HTERT RPE-1 (cell line): Measurements from ENCODE around the gene RNF227.

ENCODE experiments used
- in situ Hi-C: fragments of 300-500 bp; cut with MboI; formaldehyde crosslinking; loops from 4 replicates; pipeline ENCODE4 v1.14.3; 2020; ENCODE audit warnings: low sequenced_read_pairs

RNF227 gene

DNA sequence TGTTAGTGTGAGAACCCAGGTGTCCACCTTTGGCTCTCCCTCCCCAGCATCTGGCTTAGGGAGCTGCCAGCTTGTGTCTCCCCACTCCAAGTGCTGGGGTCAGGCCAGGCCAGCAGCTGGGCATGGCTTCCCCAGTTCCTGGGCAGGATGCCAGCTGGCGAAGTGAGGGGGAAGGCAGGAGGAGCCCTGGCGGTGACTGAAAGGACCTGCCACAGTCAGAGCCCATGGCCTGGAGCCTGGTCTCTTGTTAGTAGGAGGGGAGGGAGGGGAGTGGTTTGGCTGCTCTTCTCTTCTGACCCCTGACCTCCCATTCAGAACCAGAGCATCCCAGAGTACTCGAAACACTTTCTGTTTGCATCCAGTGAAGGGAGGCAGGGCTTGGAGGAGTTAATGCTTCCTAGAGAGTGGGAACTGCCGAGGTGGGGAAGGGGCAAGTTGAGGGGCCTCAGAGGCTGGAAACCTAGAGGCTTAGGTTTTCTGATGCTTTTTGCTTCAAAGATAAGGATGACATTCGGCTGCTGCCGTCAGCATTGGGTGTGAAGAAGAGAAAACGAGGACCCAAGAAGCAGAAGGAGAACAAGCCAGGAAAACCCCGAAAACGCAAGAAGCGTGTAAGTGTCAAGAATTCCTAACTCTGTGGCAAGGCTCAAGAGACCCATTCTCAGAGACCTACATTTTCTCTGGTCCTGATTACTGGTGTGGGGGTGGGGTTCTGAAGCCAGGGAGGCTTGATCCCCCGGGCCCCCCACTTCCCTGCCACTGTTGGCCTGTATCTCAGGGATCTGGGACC is 26.7 kb downstream of the RNF227 start:
- in situ Hi-C loops: no loop called here

DNA sequence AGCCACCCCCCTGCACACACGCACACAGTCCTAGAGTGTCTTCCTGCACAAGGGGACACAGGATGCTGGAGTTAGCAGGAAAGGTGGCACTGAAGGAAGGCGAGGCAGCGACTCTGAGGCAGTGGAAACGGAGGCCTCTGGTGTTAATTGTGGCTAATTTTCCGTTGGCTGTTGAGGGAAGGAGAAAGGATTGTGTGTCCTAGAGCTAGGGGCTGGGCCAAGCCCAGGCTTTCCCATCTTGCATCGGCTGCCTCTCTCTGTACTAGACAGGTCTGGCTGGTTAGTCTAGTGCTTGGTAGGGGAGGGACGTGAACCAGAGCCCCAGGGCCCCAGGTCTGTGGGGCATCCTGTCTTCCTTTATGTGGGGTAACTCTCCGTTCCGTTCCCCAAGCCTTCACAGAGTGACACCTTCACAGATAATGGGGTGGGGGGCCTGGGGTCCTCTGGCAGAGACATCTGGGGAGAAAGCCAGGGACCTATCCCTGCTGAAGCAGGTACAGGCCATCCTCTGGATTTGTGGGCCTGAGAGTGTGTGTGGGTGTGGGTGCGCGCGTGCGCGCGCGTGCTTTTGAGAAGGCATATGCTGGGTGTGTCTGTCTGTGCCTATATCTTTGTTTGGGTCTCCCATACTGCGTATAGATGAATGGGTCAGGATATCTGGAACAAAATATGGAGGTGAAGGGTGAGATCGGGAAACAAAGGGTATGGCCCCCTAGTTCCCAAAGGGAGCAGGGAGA is 27.7 kb downstream of the RNF227 start, which contains the start of gene CHD3:
CHD3 (plus strand) TSS at position 606 of the 737 bp plus-strand sequence. CDS start 212 bp downstream, outside the sequence.
- in situ Hi-C loops: no loop called here

DNA sequence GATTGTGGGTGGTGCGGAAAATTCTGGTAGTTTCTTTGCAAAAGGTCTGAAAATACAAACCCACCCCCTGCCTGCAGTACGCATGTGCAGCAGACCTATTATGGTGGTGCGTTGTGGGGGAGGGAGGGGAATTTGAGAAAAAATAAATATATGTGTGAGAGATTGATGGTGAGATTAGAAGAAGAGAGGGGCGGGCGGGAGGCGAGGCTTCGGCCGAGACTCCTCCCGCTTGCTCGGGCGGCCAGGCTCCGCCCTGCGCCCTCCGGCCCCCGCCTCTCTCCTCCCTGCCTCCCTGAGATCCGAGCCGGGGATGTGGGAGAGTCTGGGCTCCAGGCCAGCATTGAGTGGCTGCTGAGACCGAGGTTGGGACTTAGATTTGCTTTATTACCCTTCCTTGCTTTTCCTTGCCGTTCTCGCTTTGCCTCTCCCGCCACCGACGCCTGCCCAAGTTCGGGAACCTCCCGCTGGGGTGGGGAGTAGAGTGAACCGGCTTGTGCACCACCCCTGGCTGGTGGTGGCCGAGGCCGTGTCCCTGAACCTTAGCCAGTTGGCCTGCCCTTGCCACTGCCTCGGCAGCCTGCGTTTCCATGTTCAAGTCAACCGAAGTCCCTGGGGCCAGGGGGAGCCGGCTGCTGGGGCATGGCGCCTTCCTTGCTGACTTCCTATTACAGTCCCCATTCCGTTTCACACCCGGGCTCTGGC is 28.5 kb downstream of the RNF227 start:
- in situ Hi-C loops: no loop called here

DNA sequence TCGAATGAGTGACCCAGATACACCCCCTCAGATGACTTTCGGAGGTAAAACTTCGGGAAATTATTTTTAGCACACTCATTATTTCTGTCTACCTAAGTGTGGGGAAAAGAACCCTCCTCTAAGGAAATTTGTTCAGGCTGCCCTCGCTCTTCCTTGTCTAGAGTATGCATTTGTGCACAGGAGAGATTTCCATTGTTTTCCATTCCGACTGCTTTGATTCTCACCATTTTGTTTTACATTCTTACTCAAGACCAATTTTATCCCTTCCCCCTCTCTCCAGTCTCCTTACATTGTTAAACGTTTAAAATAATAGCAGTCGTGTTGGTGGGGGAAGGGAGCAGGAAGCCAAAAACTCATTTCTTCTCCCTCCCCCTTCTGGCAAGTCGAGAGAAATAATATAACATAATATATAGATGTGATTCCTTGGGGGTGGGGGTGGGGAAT is 29.0 kb downstream of the RNF227 start:
- in situ Hi-C loops: no loop called here

DNA sequence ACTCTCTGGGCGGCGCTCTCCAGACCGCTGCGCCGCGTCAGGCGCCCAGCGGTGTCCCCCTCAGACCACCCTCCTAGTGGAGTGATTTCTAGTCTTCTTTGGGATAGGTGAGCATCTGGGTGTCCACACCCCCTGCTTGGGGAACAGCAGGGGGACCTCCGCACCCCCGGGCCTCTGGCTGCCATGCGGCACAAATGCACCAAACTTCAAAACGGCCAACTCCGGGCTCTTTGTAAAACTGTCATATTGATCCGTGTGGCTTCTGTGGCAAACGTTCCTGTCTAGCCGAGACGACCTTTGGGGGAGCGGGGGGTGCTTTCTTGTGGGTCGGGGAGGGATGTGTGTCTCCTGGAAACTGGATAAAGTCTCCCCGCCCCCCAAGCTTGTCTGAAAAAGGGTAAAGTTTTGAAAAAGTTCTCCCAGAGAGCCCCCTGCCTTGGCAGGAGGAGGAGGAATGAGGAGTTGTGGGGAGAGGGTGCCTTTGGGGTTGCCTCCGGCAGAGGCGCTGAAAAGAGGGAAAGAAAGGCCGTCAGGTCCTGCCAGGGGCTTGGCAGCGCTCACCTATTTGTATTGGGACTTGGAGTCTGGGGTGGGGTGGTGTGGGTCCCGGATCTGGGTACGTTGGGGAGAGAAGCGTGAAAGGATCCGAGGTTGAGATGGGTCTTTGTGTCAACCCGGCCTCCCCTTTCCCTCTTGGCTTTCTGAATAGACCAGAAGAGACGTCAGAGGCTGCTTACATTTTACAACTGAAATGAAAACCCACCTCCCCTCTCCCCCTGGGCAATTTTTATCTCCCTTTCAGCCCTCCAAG is 29.7 kb downstream of the RNF227 start:
- in situ Hi-C loops: no loop called here

DNA sequence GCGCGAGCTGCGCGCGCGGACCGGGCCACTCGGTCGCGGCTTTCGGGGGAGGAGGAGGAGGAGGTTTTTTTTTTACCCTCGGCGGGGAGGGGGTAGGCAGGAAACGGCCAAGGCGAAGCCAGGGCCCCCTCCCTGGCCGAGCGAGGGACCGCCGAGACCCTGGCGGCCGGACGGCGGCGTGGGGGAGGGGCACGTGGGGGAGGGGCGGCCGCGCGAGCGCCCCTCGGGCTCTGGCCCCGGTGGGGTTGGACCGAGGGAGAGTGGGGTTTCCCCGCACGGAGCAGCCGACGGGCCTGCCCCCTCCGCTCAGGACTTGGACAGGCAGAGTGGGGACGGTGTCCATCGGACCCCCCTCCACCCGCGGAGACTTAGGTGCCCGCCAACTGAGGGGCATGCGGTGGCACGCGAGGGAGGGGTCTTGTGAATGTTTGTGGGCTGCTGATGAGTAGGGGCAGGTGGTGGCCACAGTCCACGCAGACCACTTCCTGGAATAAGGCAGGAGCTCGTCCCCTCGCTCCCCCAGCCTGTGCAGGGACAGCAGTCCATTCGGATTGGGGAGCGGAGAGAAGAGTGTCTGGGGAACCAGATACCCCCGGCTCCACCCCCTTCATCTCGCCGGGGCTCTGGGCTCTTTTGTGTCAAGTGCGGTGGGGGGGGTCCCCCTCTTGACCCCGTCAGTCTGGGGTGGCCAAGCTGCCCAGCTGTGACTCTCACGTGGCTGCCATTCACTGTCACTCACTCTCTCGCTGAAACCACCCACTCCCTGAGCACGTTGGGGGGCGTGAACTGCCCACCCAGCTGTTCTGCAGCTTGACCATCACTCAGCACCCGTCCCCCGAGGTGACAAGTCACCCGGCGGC is 30.5 kb downstream of the RNF227 start:
- in situ Hi-C loops: no loop called here

DNA sequence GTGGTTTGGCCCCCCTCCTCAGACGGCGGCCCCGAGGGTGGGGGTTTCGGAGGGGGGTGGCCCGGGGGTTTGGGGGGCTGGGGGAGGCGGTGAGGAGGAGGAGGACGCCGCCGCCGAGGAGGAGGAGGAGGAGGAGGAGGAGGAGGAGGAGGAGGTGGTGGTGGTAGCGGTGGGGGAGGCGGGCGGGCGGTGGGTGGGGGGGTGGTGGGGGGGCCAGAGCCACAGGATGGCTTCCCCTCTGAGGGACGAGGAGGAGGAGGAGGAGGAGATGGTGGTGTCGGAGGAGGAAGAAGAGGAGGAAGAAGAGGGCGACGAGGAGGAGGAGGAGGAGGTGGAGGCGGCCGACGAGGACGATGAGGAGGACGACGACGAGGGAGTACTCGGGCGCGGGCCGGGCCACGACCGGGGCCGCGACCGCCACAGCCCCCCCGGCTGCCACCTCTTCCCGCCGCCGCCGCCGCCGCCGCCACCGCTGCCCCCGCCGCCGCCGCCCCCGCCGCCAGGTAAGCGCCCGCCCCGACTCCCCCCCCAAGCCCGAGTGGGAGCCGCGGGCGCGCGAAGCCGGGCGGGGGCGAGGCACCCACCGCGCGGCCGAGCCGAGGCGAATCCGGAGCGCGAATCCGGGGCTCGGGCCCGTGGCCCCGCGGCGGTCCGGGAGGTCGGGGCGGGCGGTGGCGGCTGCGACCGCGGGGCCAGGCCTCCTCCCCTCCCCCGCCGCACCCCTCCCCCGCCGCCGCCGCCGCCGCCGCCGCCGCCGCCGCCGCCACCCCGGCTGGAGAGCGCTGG is 31.3 kb downstream of the RNF227 start:
- in situ Hi-C loops: no loop called here

DNA sequence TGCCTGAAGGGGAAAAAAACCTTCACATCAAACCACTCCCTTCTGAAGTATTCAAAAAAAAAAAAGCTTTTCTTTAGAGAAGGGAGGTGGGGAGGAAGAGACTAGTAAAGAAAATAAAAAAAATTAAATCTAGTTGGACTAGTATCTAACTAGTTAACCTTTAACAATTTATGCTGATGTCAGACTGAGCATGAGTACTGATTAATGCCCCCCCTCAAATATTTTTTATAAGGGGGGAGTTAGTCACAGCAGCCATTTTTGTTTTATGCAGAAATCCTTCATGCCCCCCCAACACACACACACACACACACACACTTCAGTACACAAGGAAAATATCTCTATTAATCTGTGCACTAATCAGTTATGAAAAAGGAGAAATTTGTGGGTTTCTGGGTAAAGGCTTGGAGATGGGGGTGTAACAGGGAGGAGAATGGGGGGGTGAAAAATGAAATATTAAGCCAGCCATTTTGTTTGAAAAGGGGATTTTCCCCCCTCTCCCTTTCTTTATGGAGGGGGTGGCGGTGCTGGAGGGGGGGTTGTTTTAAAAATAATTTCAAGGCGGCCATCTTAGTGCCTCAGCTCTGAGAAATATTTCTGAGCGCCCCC is 32.2 kb downstream of the RNF227 start:
- in situ Hi-C loops: no loop called here

DNA sequence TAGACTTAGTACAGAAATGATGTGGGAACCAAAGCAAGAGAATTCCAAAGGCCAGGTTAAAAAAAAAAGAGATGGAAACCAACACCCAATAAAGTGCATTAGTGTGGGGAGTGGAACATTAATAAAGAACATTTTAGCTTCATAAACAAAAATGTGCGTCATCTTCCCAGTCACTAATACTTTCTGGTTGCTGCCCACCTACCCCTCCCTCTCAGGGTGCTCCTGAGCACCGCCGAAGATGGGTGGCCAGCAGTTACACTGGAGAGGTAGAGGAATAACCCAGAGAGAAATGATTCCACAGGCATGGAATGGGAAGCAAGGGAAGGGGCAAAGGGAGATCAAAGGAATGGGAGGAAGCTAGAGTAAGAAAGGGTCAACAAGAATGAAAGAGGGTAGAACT is 33.5 kb downstream of the RNF227 start:
- in situ Hi-C loops: no loop called here

DNA sequence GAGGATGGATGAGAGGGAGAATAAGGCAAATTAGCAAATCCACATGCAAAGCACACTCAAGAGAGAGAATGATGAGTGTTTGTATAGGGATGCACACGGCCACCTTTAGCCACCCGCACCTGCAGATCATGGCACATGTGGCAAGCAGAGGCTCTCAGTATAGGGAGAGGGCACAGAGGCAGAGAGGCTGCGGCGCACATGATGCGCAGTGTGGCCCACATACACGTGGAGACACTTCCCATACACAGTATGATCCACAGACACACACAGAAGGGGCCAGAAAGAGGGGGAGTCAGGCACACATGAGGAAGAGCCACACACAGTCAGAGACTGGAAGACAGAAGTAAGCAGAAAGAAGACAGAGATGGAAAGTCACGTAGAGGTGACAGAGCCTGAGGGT is 34.0 kb downstream of the RNF227 start:
- in situ Hi-C loops: no loop called here

DNA sequence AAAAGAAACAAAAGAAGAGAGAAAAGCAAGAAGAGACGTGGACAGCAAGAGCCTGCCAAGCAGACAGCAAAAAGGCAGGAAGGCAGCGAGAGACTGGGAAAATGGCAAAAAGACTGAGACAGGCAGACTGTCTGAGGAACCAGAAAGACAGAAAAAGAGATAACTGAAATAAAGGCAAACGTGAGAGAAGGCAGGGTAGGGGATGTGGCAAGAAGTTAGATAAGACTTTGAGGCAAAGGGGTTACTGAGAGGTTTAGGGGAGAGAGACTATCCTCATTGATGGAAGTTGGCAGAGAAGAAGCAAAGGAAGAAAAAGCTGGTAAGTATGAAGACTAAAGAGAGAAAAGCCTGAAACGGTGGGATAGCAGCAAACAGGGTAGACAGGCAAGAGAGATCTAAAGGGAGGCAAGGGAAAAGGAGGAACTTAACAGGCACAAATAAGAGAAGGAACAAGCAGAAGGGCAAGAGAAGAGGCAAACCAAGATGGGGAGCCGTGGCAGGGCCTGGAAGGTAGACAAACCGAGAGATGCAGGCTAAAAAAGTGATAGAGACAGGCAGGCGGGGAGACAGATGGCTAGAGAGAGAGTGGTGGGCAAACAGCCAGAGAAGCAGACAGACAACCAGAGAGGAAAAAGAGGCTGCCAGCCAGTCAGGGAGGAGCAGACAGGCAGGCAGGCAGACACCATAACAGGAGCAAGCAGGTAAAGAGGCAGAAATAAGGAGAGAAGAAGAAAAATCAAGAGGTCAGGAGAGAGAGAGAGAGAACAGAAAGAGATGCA is 34.6 kb downstream of the RNF227 start:
- in situ Hi-C loops: no loop called here

DNA sequence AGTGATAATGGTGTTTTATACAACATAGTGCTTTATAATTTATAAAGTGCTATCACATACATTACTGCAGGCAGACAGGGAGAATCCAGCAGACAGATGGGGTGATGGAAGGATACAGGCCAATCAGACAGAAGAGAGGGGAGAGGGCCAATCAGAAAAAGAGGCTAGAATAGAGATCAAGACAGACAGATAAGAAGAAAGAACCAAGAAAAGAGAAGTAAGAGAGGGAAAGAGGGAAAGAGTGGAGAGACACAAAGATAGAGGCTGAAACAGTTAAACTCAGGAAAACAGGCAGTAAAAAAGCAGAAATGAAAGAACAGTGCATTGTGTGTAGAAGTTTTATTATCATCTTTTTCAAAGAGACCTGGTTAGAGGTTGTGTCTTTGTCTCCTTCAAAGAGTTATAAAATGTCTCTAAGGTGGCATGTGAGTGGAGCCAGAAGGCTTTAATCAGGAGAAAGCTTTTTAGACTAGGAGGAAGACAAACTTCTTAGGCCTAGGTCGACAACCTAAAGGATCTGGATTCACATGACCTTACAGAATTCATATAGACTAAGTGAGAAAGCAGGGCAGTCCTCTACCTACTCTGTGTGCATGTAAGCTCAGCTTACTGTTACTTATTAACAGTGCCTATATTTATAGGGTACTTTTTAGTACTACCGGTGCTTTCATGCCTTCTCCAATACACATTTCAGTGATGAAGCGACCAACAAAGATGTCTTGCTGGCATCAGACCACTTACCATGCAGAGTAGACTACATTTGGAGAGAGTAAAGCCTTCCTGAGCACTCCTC is 35.8 kb downstream of the RNF227 start:
- in situ Hi-C loops: no loop called here

DNA sequence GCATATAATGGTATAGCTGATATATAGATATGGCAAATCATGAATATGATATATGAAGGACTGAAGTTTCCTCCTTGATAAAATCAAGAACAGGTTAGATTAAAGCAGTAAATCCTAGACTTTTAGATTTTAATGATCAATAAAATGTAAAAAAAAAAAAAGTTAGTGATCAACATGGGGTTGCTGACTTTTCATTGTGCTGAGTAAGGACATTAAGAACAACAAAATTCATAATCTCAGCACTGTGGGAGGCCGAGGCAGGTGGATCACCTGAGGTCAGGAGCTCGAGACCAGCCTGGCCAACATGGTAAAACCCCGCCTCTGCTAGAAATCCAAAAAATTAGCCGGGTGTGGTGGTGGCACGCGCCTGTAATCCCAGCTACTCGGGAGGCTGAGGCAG is 37.9 kb downstream of the RNF227 start:
- in situ Hi-C loops: no loop called here

DNA sequence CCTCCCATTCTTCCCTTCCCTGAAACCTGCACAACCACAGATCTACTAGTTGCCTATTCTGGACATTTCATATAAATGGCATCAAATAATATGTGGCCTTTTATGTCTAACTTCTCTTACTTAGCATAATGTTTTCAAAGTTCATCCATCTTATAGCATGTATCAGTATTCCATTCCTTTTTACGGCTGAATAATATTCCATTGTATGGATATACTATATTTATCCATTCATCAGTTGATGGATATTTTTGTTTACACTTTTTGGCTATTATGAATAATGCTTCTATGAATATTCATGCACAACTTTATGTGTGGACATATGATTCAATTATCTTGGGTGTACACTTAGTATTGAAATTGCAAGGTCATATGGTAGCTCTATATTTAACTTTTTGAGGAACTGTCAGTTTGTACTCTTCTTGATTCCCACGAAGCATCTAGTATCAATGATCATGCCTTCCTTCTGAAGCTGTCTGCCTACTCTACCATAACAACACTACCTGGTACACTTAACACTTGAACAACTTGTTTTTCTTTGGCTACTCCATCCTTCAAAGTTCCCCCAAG is 40.2 kb downstream of the RNF227 start:
- in situ Hi-C loops: no loop called here

DNA sequence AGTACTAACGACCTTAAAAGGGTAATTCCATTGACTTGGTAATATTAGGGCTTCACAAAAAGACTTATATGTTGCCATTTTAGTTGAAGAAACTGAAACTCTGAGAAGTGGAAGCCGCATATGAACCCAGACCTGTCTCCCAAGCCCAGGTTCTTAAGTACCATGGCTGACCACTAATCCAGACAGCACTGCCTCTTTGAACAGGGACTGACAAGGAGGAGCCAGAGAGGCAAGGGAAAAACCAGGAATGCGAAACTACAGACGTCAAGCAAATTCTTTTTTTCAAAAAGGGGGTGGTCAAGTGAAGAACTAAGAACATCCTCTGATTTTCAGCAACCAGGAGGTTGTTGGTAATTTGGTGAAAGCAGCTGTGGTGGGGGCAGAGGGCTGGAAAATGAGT is 43.0 kb downstream of the RNF227 start:
- in situ Hi-C loops: no loop called here

DNA sequence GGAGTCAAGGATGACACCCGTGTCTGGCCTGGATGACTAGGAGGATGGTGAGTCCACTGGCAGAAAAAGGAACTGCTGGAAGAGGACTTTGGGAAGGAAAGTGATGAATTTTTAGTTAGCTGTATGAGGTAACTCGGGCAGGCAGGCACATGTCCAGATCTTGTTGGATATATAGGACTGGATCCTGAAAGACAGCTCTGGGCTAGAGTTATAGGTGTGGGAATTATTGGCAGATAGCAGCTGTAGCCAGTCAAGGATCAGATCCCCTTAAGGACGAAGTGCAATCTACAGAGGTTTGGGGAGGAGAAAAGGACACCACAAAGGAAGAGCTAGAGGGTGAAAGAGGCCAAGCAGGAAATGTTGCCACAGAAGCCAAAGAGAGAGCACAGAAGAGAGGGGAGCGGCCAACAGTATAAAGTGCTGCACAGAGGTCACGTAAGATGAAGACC is 48.2 kb downstream of the RNF227 start:
- in situ Hi-C loops: no loop called here
